GM18508 (cell line): ENCODE results near the gene PPM1B.
"Not testable (repeated sequence)": the region's sequence is repeated elsewhere in the genome, so short reads cannot be mapped to it uniquely, and the experiment has no call there.

ENCODE experiments used
- ATAC-seq: cut with Tn5 transposase; IDR thresholded peaks from one replicate; pipeline ENCODE4 v1.9.1; 2021; ENCODE audit warnings: moderate number of reproducible peaks; ENCODE audit not compliant: insufficient read depth, unreplicated experiment

PPM1B gene

DNA sequence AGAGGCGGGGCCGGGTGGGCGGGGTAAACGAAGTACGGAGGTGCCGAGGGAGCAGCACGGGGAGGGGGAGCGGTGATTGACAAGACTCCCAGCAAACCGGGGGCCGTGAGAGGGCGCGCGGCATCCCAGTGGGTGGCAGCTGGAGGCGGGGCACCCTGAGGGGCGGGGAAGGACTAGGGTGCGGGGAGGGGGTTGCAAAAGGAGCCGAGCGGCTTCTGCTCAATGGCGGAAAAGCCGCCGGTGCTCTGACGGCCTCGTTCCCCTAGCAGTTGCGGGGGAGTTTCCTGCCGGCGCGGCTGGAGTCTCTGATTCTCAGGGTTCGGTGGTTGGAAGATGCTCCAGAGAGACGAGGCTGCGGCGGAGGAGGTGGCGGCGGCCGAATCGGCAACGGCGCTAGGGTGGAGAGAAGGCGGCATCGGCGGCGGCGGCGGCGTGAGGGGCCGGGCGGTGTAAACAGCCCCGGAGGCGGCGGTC, at the start of gene PPM1B:
Gene PPM1B (plus strand): TSS at position 195 of the 474 bp plus-strand sequence. CDS start 32,325 bp downstream, outside the sequence.
- ATAC-seq = peak; percentile 27

DNA sequence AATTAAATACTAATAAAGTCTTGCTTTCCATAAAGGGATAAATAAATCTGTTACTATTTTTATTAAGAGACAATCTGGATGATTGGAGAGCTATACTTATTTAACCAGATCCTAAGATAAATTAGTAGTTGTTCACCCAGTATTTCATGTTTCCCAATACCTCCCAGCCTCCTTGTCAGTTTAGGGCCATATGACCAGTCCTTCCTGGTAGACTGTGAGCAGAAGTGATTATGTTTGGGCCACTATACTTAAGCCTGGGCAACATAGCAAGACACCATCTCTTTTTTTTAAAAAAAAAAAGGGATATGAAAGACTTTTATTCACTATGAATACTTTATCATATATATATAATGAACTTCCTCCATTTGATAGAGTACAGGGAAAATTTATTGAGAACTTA, 48.8 kb upstream of the PPM1B start:
- ATAC-seq = no peak

- ATAC-seq = no peak
Observed at GRCh38 chr2:44120428-44120827, 48.2 kb upstream of the PPM1B start.

- ATAC-seq = no peak
Observed at GRCh38 chr2:44121899-44122298, 46.8 kb upstream of the PPM1B start.

DNA sequence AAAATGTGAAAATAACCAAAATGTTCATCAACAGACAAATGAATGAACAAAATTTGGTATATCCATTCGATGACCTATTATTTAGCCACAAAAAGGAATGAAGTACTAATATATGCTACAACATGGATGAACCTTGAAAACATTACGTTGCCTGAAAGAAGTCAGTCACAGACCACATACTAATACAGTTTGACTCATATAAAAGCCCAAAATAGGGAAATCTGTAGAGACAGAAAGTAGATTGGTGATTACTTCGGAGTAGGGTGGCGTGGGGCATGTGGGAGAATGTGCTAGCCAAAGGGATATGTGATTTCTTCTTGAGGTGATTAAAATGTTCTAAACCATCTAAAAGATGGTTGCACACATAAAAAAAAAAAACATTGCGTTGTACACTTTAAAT, 44.2 kb upstream of the PPM1B start:
- no peak for ATAC-seq

- no peak for ATAC-seq
Observed at GRCh38 chr2:44126106-44126797, 42.4 kb upstream of the PPM1B start.

DNA sequence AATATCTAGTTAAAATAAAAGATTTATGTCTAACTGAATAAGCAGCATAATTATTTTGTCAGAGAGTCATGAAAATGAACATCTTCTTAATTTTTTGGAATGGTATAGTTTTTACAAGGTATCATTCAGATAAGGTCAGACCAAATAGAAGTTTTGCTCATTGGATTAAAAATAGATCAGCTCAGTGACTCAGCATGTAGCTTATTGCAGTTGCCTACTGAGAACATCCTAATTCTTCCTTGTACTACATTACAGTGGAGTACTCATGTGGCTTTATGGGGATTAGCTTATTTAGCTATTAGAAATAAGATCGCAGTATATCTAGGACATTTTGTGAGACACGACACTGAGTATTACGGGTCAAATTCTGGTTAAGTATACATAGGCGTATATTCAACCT, 38.2 kb upstream of the PPM1B start:
- no peak for ATAC-seq

DNA sequence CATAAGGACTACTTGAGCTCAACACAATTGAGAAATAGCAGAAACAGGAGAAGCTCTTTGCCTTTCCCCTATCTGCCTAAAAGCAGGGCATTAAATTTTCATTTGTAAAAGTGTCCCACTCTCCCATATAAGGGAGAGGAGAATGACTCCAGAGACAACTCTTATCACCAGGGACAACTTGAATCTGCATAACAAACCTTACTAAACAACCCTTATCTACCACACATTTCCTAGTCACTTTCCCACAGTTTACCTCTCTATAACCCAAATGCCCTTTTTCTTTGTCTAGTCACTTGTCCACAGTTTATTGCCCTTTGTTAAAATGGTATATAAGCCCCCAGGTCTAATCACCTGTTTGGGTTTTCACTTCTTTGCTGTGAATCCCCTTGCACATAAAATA, 37.5 kb upstream of the PPM1B start:
- ATAC-seq = no peak

DNA sequence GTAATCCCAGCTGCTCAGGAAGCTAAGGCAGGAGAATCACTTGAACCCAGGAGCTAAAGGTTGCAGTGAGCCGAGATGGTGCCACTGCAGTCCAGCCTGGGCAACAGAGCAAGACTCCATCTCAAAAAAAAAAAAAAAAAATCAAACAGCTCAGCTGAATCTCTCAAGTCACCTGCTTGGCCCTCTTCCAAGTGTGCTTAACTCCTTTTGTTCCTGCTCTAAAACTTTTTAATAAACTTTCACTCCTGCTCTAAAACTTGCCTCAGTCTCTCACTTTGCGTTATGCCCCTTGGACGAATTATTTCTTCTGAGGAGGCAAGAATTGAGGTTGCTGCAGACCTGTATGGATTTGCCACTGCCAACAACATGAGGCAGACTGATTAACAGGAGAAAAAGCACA, 35.1 kb upstream of the PPM1B start:
- not testable (repeated sequence) for ATAC-seq

DNA sequence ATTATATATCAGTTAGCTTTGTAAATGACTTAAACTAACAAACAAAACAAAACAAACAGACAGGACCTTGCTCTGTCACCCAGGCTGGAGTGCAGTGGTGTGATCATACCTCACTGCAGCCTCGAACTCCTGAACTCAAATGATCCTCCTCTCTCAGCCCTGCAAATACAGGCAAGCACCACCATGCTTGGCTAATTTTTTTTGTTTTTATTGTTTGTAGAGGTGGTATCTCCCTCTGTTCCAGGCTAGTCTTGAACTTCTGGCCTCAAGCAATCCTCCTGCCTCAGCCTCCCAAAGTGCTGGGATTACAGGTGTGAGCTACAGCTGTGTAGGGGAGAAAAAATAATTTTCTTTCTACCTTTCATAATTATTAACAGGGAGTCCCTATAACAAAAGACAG, 33.8 kb upstream of the PPM1B start:
- ATAC-seq = no peak

DNA sequence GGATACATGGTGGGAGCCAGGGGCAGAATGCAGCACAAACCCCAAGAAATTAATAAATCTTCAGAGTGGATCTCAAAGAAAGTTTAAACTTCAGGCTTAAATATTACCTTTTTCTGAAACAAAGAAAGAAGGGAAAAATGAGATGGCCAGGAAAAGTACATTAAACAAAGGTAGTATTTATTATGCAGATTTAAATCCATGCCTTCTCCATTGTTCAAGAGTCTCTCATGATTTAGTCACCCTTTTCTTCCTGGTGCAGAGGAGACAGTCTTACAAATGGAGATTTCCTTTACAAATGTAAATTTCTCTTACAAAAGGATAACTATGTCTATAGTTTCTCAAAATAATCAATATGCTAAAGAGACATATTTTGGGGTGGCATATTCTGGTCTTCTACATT, 33.4 kb upstream of the PPM1B start:
- no peak for ATAC-seq

GRCh38 chr2:44135771-44136170, 32.9 kb upstream of the PPM1B start:
- ATAC-seq = no peak

DNA sequence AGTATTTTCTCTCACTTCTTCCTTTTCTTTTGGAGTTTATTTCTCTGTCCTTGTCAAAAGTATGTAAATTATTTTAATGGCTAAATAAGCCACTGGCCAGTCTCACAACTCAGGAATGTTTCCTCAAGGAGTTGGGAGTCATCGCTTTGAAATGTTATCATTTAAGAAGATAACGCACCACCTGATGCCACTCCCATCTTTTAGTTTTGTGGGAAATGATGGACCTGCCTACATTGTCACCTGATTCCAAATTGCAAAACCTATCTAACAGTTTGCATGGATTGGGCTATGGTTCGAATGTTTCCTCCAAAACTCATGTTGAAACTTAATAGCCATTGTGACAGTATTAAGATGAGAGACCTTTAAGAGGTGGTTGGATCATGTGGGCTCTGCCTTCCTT, 32.4 kb upstream of the PPM1B start:
- ATAC-seq = no peak

DNA sequence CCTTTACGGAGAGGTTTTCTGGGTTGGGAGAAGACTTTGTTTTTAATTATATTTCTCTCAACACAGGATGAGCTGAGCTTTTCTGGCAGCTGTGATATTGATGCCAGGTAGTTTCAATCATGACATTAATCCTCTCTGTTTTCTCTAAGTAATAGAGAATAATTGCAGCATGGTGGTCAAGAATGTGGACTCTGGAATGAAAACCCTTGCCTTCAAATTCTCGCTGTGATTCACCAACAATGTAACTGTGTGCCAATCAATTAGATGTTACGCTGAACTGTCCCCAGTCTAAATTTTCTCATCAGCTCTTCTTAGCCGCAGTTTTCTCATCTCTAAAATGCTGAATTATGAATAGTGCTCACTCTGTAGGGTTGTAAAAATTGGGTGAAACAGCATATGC, 31.6 kb upstream of the PPM1B start:
- no peak for ATAC-seq

- no peak for ATAC-seq
Observed at GRCh38 chr2:44137872-44138551, 30.7 kb upstream of the PPM1B start.

- ATAC-seq = no peak
Observed at GRCh38 chr2:44139741-44140140, 28.9 kb upstream of the PPM1B start.

- ATAC-seq = no peak
Observed at GRCh38 chr2:44142306-44142705, 26.4 kb upstream of the PPM1B start.

- no peak for ATAC-seq
Observed at GRCh38 chr2:44143701-44144100, 25.0 kb upstream of the PPM1B start.

GRCh38 chr2:44148999-44149398, 19.7 kb upstream of the PPM1B start:
- ATAC-seq = no peak

DNA sequence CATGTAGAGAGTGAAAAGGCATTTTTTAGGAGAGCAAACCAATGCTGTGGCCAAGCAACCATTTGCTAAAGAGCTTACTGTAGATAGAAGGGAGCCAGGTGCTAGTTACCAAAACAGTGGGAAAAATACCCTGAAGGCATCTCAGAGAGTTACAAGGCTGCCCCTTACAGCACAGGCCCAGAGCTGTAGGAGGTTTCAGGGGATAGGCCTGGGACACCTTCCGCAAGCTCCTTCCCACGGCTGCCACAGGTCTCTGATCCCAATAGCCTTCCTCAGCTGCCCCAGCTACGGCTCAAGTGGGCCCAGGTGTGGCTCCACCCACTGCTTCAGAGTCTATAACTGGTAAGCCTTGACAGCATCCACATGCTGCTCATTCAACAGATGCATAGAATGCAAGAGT, 18.2 kb upstream of the PPM1B start:
- ATAC-seq = no peak

DNA sequence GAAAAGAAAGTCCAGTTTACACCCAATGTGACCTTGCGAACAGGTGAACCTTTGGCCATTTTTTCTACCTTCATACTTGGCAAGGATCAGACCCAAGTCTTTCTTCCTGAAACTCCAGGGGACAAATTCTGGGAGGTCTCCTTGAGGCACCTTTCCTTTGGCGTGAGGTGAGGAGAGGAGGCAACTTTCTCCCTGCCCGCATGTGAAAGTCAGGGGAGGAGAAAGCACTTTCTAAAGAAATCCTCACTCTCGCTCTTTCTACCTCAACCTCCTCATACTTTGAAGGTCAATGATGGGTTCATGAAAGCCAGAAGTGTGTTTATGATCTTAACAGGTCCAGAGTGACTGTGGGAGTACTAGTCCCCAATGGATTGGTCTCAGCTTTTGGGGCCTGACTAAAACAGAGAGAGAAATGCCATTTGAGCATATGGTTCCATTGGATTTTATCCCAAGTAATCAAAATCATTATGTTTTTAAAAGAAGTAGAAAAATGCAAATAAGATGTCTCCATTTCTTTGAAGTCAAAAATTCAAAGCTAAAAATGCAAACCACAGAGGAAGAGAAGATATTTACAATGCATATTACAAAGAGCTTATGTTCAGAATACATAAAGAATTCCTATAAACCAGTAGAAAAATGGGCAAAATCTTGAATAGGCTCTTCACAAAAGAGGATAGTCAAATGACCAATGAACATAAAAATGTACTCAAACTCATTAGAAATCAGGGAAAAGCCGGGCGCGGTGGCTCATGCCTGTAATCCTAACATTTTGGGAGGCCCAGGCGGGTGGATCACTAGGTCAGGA, 15.6 kb upstream of the PPM1B start:
- no peak for ATAC-seq
